Tibial nerve (tissue), 4 donors: ENCODE measurements around the gene CX3CR1. TPM values are rescaled to one million over a fixed set of nuclear protein-coding genes. Genes with fewer than 3 reads are reported as not detected.

ENCODE experiments used
- DNase-seq, 2 donors: peaks; one replicate each; pipeline ENCODE4 v3.0.0-alpha.2; 2019; ENCODE audit warnings: low spot score in 2 of 2
- H3K27ac ChIP-seq, 4 donors: fragments of 200-600 bp; sonication (generic) in 3 of 4; one replicate each; pipeline ENCODE4 v1.5.1; 2017 to 2019; ENCODE audit warnings: mild to moderate bottlenecking in 1 of 4
- H3K27me3 ChIP-seq, 2 donors: fragments of 200-600 bp; sonication (generic) in 1 of 2; one replicate each; pipeline versions ENCODE4 v1.5.1 to v1.6.0; 2017 to 2019
- H3K36me3 ChIP-seq, 3 donors: fragments of 200-600 bp; sonication (generic); one replicate each; pipeline ENCODE4 v1.5.1; 2018 to 2019
- H3K4me1 ChIP-seq, 4 donors: fragments of 200-600 bp; sonication (generic) in 3 of 4; one replicate each; pipeline ENCODE4 v1.5.1; 2017 to 2019
- H3K4me3 ChIP-seq, 4 donors: fragments of 200-600 bp; sonication (generic) in 3 of 4; one replicate each; pipeline ENCODE4 v1.5.1; 2017 to 2019; ENCODE audit warnings: mild to moderate bottlenecking in 1 of 4, moderate library complexity in 1 of 4
- H3K9me3 ChIP-seq, 4 donors: fragments of 200-600 bp; sonication (generic) in 3 of 4; one replicate each; pipeline ENCODE4 v1.5.1; 2017 to 2019
- EP300 ChIP-seq, 2 donors: sonication (generic); formaldehyde crosslinking; IDR thresholded peaks; one replicate each; pipeline ENCODE4 v1.6.1; 2017; ENCODE audit warnings: antibody characterized with exemption in 2 of 2, mild to moderate bottlenecking in 1 of 2
- POLR2A ChIP-seq, 2 donors: fragments of 450-650 bp; IDR thresholded peaks; one replicate each; pipeline ENCODE4 v1.6.1; 2017; ENCODE audit warnings: antibody characterized with exemption in 2 of 2, mild to moderate bottlenecking in 2 of 2, moderate library complexity in 2 of 2
- WGBS, 2 donors: methylation state at CpG; one replicate each; pipeline ENCODE4 v1.1.5; 2018; 5-methylcytosine and 5-hydroxymethylcytosine counted together
- total RNA-seq, 4 donors: library from RNA; depleted of rRNA; stranded (reverse); fragments of >200 nt; gene quantifications; one replicate each; pipeline ENCODE4 v1.1.0, GENCODE V29; 2016
- TF ChIP-seq, protein P1 (sequence below), 5 experiments: fragments of 200-600 bp in 3 of 5; fragments of 450-650 bp in 2 of 5; sonication (generic) in 3 of 5; IDR thresholded peaks; one replicate each; pipeline ENCODE4 v1.5.1; 2016 to 2019; ENCODE audit warnings: antibody characterized with exemption in 5 of 5, mild to moderate bottlenecking in 3 of 5, moderate library complexity in 2 of 5

Gene CX3CR1
- total RNA-seq, 4 donors from 2014 or later, result 2.2 to 4.4 (median 3.1) TPM; not detected in 1

DNA sequence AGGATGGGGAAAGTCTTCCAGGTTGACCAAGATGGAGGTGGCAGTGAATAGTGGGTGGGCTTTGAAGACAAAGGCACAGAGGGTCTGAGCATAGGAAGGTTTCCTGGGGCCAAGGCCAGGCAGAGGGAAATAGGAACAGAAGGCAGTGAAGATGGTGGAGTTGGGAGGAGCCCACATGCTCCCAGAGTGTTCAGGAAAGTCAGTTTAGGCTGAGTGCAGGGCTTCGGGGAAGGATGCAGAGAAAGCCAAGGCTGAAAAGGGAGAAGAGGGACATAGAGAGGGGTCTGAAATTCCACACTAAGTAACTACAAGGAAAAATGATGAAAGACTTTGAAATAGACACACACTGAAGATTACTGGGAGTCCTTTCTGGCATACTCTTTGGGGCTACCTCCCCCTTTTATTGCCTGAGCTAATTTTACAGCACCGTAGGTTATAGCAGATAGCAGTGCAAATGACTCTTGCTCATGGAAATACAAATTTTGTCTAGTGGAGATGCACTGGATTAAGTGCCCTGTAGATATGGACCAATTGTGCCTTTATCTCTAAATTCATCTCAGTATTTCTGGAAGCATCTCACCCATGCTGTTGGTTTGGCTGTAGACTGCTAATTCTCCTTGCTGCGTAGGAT, 3.8 kb downstream of the CX3CR1 start:
- no peak for TF ChIP-seq POLR2A (IDR thresholded peaks at IDR 0.05)
- TF ChIP-seq, protein P1, sequence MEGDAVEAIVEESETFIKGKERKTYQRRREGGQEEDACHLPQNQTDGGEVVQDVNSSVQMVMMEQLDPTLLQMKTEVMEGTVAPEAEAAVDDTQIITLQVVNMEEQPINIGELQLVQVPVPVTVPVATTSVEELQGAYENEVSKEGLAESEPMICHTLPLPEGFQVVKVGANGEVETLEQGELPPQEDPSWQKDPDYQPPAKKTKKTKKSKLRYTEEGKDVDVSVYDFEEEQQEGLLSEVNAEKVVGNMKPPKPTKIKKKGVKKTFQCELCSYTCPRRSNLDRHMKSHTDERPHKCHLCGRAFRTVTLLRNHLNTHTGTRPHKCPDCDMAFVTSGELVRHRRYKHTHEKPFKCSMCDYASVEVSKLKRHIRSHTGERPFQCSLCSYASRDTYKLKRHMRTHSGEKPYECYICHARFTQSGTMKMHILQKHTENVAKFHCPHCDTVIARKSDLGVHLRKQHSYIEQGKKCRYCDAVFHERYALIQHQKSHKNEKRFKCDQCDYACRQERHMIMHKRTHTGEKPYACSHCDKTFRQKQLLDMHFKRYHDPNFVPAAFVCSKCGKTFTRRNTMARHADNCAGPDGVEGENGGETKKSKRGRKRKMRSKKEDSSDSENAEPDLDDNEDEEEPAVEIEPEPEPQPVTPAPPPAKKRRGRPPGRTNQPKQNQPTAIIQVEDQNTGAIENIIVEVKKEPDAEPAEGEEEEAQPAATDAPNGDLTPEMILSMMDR (IDR thresholded peaks at IDR 0.05), result no peak
- TF ChIP-seq EP300 (IDR thresholded peaks at IDR 0.05), result no peak
- WGBS, 2 donors, result 79 to 87% methylated on average over 3 of the region's 3 CpGs
- DNase-seq, result no peak

GRCh38 chr3:39275052-39275451, 4.8 kb downstream of the CX3CR1 start:
- no peak for DNase-seq

More for the DNA sequence above, 3.8 kb downstream of the CX3CR1 start:
- Histone ChIP-seq H3K27me3 (no peaks in the 10 kb centered on the region), H3K27ac (no peak overlapping the region), H3K9me3 (no peaks in the 10 kb centered on the region), H3K36me3 (no peaks in the 10 kb centered on the region), H3K4me3 (no peak overlapping the region), H3K4me1 (peaks cover 0 to 14% (median 3%) of the 10 kb centered on the region in 4 donors)

GRCh38 chr3:39273119-39273518, 6.7 kb downstream of the CX3CR1 start:
- Histone ChIP-seq H3K4me3 (no peak overlapping the region), H3K36me3 (no peaks in the 10 kb centered on the region), H3K27ac (no peak overlapping the region), H3K9me3 (no peaks in the 10 kb centered on the region), H3K27me3 (no peaks in the 10 kb centered on the region), H3K4me1 (peaks cover 0 to 9% (median 0%) of the 10 kb centered on the region in 4 donors)
- TF ChIP-seq POLR2A (IDR thresholded peaks at IDR 0.05) (no peak), EP300 (IDR thresholded peaks at IDR 0.05) (no peak)
- TF ChIP-seq, protein P1 (IDR thresholded peaks at IDR 0.05), result no peak
- DNase-seq, result no peak
- WGBS, 2 donors, result 34 to 35% methylated on average over 3 of the region's 3 CpGs

More at GRCh38 chr3:39275052-39275451, 4.8 kb downstream of the CX3CR1 start:
- no peaks in the 10 kb centered on the region for H3K9me3 ChIP-seq
- TF ChIP-seq, protein P1 (IDR thresholded peaks at IDR 0.05), result no peak
- TF ChIP-seq EP300 (IDR thresholded peaks at IDR 0.05) (no peak), POLR2A (IDR thresholded peaks at IDR 0.05) (no peak)
- no peaks in the 10 kb centered on the region for H3K27me3 ChIP-seq
- H3K4me1 ChIP-seq, result peaks cover 0 to 14% (median 3%) of the 10 kb centered on the region in 4 donors
- 76 to 84% methylated on average over 3 of the region's 3 CpGs for WGBS, 2 donors
- H3K27ac ChIP-seq, result no peak overlapping the region
- no peaks in the 10 kb centered on the region for H3K36me3 ChIP-seq
- H3K4me3 ChIP-seq, result no peak overlapping the region

DNA sequence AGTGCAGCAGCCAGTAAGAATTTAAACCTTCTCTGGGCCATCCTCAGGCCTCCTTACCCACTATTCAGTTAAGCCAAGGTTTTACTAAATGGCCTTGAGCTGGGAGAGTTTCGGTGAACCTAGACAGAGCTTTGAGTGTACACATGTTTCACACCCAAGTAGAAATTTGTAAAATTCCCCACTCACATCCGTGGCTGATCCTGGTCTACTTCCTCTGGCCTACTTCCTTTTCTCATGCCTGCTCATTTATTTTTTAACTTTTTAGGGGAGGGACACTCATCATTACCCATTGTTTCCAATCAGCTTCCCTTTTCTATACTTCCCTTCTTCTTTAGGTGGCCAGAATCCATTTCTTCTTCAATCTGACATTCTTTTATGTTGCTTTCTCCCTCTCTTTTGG, 7.6 kb downstream of the CX3CR1 start:
- TF ChIP-seq EP300 (IDR thresholded peaks at IDR 0.05), result peak in 1 of 2 donors; percentile 40
- TF ChIP-seq, protein P1 (IDR thresholded peaks at IDR 0.05), result no peak
- Histone ChIP-seq H3K4me1 (peaks cover 0 to 1% (median 0%) of the 10 kb centered on the region in 4 donors), H3K36me3 (no peaks in the 10 kb centered on the region), H3K27me3 (no peaks in the 10 kb centered on the region), H3K4me3 (no peak overlapping the region), H3K9me3 (no peaks in the 10 kb centered on the region), H3K27ac (no peak overlapping the region)
- 54 to 56% methylated on average over 2 of the region's 2 CpGs for WGBS, 2 donors
- DNase-seq, result no peak

GRCh38 chr3:39271363-39271914, 8.4 kb downstream of the CX3CR1 start:
- Histone ChIP-seq H3K27ac (no peak overlapping the region), H3K4me1 (no peaks in the 10 kb centered on the region), H3K27me3 (no peaks in the 10 kb centered on the region), H3K4me3 (no peak overlapping the region), H3K9me3 (no peaks in the 10 kb centered on the region), H3K36me3 (no peaks in the 10 kb centered on the region)
- no peak for DNase-seq
- 88 to 90% methylated on average over 6 of the region's 6 CpGs for WGBS, 2 donors
- TF ChIP-seq EP300 (IDR thresholded peaks at IDR 0.05), result no peak
- TF ChIP-seq, protein P1 (IDR thresholded peaks at IDR 0.05), result no peak
- no peak for TF ChIP-seq POLR2A (IDR thresholded peaks at IDR 0.05)
